GM18520 (cell line): ENCODE data around the gene MLLT1.

Experiments
- ATAC-seq: cut with Tn5 transposase; IDR thresholded peaks from one replicate; pipeline ENCODE4 v1.9.1; 2021; ENCODE audit not compliant: unreplicated experiment

MLLT1 gene

DNA sequence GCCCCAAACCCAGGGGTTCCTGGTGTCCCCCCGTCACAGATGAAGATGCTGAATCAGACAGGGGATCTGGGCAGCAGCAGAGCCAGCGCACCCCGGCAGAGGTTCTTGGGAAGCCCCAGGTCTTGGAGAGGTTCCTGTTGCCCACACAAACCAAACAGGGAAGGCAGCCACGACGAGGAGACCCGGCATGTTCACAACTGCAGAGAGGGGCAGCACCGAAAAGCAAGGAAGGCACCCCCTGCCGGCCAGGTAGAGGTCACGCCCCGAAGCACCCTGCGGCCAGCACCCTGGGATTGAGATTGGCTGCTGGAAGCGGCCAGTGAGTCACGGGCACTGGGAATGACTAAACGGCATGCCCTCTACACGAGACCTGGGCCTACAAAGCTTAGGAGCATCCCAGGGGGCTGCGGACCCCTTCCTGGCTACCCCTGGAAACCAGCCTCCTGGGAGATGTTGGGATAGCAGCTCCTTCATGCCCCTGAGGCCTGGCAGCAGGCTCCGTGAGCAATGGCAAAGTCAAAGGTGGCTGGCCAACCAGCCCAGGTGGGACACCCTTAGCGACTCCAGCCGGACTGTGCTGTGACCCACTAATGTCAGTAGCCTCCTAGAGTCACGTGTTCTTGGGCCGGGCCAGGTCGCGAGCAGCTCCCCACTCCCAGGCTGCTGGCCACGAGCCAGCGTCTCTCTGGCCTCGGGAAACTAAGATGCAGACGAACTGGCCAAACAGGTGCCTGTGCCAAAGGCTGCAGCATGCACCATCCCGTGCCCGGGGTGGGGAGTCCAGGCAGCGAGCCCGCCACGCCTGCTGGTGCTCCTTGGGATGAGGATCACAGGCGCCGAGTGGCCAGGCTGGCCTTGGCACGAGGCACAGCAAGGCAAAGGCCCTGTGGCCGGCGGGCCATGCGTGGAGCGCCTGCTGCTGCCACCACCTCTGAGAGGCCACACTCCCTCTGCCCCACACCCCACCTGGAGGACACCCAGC is 43.2 kb downstream of the MLLT1 start:
- ATAC-seq = no peak

DNA sequence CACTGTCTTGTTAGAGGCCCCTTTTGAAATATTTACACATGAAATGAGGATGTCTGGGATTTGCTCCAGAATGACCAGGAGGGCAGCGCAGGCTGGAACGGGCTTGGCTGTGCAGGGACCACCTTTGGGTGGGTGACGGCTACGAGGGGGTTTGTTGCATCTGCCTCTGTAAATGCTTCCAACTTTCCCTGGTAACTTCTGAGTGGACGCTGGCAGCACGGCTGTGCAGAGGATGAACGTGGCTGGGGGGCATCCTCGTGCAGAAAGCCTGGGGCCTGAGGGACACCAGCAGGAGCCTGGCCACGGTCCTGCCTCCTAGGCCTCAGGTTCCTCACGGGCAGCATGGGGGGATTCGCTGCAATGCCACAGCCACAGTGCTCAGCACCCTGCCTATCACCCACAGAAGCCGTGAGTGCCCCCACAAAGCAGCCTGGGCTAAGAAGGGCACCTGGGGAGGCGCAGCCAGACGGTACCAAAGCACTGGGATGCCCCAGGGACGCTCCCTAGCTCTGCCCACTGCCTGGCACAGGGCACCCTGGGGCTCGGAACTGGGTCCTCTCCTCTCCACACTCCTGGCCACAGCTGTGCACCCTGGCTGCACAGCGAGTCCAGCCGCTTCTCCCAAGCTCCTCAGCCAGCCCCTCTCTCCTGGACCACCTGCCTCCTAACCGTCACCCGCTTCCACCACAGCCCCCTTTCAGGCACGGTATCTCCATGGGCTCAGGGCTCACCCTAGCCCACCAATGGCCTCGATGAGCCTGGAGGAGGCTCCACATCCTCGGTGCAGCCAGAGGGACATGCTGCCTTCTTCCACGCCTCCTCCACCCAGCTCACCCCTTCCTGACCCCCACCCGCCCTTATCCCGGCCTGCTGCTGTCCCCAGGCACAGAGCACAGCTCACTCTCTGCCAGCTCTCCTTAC is 44.5 kb downstream of the MLLT1 start:
- ATAC-seq = no peak

DNA sequence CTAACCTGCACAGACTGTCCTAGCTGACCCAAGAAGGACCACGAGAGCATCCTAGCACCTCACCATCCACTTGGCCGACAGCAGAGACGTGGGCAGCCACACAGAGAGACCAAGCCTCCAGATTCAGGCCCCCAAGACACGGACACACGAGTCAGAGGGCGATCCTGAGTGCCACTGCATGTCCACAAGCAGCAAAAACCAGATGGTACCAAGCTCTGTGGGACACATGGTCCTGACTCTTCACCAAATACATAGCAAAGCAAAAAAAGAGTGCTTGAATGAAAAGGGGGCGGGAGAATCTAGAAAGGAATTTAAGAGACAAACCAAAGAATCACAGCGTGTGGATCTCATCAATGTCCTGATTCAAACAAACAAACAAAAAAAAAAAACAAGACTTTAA is 45.2 kb downstream of the MLLT1 start:
- ATAC-seq = no peak

DNA sequence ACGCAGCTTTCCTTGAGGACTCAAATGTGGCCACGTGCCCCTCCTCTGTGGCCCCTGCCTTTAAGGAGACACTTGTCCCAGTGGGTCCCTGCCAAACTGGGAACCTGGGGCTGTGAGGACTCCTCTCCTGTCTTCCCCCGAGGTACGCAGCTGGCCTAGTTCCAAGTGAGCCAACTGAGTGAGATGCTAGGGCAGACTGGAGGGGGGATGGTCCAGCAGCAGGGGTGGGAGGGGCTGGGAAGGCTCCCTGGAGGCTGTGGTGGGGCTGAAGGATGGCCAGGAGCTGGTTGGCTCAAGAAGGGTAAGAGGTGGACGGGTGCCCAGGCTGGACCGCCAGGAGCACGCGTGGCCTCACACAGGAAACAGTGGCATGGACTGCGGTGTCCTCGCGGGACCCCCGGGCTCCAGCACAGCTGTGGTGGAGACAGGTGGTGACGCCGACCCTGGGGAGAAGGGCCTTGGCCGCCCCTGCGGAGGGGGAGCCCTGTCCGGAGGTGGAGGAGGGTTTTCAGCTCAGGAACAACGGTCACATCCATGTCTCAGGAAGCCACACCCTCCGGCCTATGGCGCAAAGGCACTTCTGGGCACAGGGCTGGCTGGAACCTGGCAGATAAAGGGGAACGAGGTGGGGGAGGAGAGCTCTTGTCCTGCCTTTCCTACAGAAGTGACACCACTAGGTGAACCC is 45.8 kb downstream of the MLLT1 start:
- no peak for ATAC-seq

DNA sequence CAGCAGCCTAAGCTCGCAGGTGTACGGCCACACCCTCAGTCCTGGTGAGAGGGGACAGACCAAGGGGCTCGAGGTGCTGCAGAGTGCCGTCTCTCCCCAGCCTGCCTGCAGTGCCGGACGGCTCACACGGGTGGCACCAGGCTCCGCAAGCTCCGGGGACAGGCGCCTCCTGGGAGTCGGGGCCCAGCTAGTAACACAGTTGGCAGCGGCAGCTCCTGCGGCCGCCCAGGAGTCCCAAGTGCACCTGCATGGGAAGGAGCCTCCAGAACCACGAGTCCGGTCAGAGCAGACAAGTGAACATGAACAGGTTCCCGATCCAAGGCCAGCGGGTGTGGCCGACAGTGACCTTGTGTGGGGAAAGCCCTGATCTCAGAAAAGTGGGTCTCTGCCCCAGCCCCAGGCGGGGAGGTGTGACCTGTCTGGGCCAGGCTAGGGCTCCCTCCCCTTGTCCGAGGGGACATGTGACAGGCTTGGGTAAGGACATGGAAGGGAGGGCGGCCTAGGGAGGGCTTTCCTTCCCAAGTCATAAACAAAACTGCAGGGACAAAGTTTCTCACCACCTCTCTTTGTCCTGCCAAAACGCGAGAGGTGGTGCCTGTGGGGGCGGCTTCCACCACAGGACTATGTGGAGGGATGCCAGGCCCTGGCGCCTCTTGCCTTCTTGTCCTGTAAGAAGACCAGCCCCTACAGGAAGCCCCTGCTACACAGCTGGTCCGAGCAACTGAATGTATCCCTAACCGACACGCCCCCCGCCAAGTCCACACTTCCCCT is 46.5 kb downstream of the MLLT1 start:
- no peak for ATAC-seq

DNA sequence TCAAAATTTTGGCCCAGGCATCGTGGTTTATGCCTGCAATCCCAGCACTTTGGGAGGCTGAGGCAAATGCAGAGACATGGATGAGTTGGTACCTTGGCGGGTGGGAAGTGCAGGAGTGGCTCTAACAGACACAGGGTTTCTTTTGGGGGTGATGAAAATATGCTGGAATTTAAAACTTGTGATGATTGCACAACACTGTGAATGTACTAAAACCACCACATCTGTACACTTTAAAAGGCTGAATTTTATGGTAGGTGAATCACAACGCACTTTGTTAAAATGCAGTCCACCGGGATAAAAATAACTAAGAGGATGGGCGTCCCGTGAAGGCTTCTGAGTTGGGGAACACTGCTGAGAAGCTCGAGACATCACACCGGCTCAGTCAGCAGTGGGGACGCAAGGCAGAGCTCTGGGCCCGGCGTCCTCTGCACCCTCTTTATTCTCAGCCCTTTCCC is 47.1 kb downstream of the MLLT1 start:
- ATAC-seq = no peak

DNA sequence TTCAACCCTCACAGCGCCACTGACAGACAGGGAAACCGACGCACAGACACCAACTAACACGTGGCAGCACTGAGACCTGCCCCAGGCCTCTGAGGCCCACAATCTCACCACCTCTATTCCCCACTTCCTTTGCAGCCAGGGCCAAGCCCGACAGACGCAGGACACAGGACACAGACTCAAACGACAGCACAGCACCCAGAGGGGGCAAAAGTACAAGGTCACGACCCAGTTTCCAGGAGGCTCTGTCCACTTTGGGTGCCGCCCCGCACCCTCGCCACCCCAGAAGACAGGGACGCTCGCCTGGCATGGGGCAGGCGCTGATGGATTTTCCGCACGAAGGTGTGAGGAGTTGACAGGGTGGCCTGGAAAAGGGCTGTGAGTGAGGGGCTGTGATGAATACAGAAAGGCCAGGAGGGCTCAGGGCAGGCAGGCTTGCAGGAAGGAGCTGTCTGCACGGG is 48.8 kb downstream of the MLLT1 start:
- no peak for ATAC-seq

DNA sequence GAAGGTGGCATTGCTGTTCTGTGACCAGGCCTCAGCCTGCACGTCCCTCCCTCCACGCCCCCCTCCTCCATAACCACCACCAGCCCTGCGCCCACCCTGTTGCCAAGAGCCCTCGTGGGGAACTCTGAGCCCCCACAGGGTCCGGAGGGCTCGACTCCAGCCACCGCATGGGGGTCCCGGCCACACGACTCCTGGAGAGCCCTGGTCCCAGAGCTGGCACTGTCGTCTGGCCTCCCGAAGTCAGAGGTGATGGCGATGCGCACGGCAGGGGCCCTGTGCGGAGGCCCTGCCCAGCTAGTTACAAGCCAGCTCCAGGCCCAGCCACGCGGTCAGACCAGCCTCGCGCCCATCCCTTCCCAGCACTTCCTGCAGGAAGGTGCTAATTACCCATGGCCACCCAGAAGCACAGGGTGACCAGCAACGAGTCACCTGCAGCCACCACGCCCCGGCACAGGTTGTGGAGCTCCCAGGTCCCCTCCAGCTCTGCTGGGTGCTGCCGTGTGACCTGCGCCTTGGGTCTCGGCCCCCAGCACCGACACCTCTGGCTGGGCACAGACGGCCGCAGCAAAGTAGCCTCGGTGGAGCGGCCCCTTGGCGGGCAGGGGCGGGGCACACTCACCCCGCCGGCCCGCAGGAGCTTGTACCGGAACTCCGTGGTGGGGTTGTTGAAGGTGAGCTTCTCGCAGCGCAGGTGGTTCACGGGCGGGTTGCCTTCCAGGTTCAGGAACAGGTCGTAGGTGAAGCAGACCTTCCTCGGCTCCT is 49.6 kb downstream of the MLLT1 start:
- no peak for ATAC-seq

DNA sequence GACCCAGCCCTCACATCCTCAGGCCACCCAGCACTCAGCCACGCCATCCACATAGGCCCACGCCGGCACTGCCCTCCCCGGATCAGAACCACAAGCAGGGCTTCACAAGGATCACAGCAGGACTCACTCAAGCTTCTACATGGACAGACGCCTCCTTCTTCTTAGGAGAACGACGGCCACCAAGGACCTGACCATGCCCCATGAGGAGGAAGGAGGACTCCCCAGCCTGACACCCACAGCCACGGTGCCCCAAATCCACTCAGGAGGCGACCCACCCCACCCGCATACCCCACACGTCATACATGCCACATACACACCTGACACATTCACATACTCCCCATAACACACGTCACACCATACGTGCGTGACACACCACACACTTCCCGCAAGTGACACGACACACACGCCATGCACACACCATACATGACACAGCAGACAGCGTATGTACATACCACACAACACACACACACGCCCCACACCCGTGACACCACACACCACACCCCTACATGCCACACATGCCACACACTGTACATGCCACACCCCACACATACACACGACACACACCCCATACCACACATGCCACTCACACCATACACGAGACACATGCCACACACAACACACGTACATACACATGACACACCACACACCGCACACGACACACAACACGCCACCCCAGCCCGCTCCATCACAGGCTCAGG is 50.4 kb downstream of the MLLT1 start:
- ATAC-seq = no peak

DNA sequence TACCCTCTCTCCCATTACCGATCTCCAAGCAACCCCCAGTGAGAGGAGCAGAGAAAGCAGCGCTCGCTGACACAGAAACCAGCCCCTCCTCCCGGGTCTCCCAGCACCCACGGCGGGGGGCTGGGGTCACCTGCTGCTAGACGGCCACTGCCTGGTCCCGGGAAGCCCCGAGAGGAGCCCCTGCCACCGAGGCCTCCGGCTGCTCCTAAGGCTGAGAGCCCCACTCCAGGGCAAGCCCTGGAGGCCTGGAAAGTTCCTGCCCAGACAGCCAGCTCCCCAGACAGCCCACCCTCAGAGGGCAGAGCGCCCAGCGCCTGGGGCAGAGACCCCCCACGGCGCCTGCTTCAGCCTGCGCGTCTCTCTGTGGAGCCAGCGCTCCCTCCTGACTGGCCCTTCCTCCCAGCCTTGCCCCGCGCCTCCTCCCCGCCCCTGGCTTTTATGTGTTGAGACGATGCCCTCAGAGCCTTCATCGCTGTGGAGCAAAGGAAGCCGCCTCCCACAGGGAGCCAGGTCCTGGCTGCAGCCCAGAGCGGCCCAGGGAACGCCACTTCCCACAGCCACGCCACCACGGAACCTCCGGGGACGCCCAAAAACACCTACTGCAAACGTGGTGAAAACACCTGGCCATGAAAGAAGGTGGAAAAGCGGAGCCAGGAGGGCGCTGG is 51.1 kb downstream of the MLLT1 start:
- ATAC-seq = no peak

DNA sequence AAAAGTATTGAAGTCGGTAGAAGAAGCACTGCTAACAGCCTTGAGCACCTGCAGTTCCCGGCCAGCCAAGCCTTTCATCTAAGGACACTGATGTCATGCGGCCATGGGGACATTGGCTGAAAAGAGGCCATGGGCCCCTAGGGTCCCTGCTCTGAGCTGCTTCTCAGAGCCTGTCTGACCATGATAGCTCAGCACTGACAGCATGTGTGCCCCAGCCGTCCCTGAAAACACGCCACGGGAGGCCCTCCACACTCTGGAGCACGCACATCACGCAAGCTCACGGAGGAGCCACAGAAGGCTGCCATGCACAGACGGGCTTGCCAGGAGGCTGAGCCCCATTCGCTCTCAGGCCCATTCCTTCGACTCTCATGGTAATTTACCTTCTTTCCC is 51.8 kb downstream of the MLLT1 start:
- no peak for ATAC-seq

DNA sequence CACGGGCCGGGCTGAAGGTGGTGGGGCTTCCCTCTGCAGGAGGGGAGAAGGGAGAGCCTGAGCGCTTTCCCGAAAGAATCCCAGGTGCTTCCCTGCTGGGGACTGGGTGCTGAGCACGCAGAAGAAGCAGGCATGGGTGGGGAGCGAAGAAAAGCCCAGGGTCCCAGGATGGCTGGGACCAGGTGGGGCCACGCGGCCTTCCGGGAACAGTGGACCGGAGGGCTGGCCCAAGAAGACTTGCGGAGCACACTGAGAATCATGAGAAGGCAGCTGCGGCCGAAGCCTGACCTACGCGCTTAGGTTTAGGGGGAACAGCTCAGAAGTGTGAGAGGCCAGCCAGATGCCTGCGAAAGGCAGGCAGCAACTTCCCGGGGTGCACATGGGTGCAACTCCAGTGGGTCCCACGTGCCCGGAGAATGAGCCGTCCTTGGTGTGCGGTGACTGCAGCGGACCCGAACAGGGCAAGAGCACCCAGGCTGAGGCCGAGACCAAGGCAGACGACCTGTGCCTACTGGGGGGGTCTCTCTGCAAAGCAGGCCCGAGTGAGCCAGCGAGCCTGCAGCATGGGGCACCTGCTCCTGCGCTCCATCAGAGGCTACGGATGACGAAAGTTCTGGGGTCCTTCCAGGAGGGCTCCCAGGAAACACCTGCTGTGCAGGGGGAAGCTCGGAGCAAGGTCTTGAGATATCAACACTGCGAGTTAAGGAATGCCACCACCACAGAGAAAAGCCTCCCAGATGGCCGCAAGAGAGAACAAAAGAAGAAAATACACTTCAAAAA is 52.4 kb downstream of the MLLT1 start:
- no peak for ATAC-seq

DNA sequence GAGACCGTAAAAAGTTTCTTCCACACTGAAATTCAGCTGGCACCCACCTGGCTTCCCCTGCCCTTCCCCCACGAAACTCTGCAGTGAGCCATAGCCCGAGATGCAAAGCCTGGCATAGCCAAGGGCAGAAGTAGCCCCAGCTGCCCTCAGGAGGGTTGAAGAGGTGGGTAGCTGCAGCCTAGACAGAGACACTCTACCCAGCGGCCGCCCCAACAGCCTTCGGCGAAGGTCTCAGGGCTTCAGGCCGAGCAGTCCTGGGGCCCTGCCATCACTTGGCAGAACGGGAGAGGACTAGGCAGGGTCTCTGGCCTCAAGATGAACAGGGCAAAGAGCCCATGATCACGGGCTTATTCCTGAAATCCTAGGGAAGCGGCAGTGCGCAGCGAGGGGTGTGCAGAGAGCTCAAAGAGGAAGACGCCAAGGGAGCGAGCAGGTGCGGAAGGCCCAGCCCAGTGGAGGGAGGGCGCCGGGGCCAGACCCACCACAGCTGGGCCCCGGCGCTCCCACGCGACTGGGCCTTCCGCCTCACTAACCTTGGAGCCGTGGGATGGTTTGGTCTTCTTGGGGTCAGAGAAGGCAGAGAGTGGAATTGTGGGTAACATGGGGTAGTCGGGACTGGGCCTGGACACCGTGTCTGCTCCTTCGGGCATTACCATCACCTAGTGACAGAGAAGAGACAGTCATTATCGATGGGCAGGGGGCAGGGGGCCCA is 53.2 kb downstream of the MLLT1 start:
- no peak for ATAC-seq

DNA sequence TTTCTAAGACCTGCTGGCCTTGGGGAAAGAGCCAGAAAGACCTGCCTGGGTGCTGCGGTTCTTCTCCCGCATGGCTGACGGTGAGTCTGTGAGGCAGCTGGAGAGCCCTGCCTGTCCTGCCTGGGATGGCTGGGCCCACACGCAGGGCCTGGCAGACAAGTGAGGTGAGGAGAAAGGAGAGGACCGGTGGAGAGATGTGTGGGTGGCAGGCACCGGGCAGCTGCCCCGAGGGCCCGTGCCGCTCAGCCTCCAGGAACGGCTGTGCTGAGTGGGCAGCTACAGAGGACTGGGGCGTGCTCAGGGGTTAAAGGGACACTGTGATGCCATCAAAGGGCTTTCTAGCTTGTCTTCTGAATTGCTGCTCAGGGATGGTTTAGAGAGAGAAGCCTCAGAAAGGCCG is 53.8 kb downstream of the MLLT1 start:
- ATAC-seq = no peak

DNA sequence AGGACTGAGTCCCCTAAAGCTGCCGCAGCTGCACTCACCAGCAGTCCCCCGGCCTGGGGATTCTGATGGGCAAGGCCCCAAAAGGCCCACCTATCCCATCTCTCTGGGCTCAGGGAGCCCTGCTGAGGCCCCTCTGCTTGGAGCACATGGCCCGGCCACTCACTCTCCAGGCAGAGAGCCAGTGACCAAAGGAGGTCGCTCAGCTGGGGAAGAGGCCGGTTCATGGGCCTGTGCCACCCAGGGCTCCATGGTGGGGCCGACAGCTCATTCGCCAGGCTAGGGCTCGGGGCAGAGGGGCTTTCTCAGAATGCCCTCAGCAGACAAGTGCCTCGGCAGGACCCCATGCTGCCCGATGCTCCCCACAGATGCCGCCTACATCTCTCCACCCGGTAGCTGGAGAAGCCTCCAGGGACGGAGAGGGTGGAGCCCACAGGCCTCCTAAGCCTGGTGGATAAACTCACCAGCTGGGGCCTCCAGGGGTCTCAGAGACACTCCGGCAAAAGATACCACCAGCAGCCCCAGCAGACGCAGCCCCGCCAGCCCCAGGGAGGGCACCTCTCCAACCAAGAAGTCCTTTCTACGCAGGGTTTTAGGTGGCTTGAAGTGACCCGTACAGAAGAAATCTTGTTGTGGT is 54.4 kb downstream of the MLLT1 start:
- no peak for ATAC-seq

DNA sequence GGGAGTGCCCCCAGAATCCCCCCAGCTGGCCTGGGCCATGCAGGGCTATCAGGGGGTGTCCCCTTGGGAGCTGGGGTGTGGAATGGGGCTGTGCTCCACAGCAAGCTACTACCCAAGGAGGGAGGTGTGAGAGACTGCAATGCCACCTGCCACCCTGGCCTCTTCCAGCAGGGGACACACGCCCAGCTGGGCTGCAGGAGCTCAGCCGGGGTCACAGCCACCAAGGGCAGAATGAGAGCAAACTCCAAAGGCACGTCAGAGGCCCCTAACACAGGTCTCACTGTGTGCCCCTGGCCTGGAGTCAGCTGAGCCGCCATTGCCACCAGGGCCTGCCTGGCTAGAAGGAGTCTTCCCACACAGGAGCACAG is 55.5 kb downstream of the MLLT1 start:
- ATAC-seq = no peak
